Measurements from ENCODE around the gene ZNF217. TPM values are rescaled to one million over a fixed set of nuclear protein-coding genes. Genes with fewer than 3 reads are reported as not detected.

ZNF217 gene
- total and polyA plus RNA-seq, 2 donors (not counting 3 experiments of a cell fraction or from before 2014, with no cell fraction given): 5.8 to 31.7 TPM

DNA sequence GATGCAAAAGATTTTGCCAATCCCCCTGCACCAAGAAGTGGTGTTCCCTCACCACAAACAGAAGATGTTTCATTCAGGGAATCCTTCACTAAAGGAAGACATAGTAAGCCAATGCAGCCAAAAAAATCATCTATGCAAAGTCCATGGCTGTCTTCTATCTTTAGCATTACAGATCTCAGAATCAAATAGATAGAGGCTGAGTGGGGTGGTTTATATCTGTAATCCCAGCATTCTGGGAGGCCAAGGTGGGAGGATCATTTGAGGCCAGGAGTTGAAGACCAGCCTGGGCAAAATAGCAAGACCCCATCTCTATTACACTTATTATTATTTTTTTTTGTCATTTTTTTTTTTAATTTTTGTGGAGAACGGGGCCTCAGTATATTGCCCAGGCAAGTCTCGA, 32.9 kb upstream of the ZNF217 start:
- Histone ChIP-seq H3K36me3 (ENCODE audit: control insufficient read depth in 2 of 2, extremely low read depth in 1 of 2, insufficient read depth in 2 of 2, low read length in 2 of 2) (no peaks in the 10 kb centered on the region), H3K9me3 (replicated peaks; ENCODE audit: control insufficient read depth, insufficient read depth, low read length) (no peaks in the 10 kb centered on the region), H3K27ac (ENCODE audit: insufficient read depth, low read depth, low read length) (no peak overlapping the region), H3K4me1 (ENCODE audit: control insufficient read depth, extremely low read depth, insufficient read depth, low read length) (peaks cover 26% of the 10 kb centered on the region), H4K20me1 (replicated peaks; ENCODE audit: control insufficient read depth, extremely low read depth, insufficient read depth, low read length) (no peaks in the 10 kb centered on the region), H3K27me3 (ENCODE audit: control insufficient read depth in 2 of 2, insufficient read depth in 2 of 2, low read length in 2 of 2) (no peaks in the 10 kb centered on the region), H3K4me3 (replicated peaks in 1 of 3; ENCODE audit: insufficient read depth in 1 of 3, low read depth in 1 of 3, low read length in 3 of 3) (no peak overlapping the region), H3K9me1 (replicated peaks; ENCODE audit: control insufficient read depth, extremely low read depth, insufficient read depth, low read length) (no peaks in the 10 kb centered on the region), H3K9ac (replicated peaks; ENCODE audit: extremely low read depth, insufficient read depth, low read length) (no peak overlapping the region), H3K79me2 (ENCODE audit: control insufficient read depth, insufficient read depth, low read length) (no peaks in the 10 kb centered on the region), H3K4me2 (ENCODE audit: insufficient read depth, low read length) (no peak overlapping the region), H2AFZ (ENCODE audit: low read depth, low read length) (no peak overlapping the region)
- no peak for FAIRE-seq
- intact Hi-C loops (cut with micrococcal nuclease) (loop anchor here (10.0 kb wide), 1 partner anchor 1132 kb away; no protein-coding TSS in a partner anchor), dilution Hi-C loops (cut with MboI; ENCODE audit: extremely low pct_ligation_motif_present, low sequenced_read_pairs) (no loop called here)
- no peak for DNase-seq (ENCODE audit: low read depth, low spot score)
- CTCF ChIA-PET: no interaction called here
- TF ChIP-seq EZH2 (IDR thresholded peaks at IDR 0.05; ENCODE audit: borderline replicate concordance, low read depth, low read length, severe bottlenecking): no peak
- TF ChIP-seq GATA2 (IDR thresholded peaks at IDR 0.05; ENCODE audit: insufficient read depth, insufficient read length, low read depth, low read length): no peak
- TF ChIP-seq, protein P1, sequence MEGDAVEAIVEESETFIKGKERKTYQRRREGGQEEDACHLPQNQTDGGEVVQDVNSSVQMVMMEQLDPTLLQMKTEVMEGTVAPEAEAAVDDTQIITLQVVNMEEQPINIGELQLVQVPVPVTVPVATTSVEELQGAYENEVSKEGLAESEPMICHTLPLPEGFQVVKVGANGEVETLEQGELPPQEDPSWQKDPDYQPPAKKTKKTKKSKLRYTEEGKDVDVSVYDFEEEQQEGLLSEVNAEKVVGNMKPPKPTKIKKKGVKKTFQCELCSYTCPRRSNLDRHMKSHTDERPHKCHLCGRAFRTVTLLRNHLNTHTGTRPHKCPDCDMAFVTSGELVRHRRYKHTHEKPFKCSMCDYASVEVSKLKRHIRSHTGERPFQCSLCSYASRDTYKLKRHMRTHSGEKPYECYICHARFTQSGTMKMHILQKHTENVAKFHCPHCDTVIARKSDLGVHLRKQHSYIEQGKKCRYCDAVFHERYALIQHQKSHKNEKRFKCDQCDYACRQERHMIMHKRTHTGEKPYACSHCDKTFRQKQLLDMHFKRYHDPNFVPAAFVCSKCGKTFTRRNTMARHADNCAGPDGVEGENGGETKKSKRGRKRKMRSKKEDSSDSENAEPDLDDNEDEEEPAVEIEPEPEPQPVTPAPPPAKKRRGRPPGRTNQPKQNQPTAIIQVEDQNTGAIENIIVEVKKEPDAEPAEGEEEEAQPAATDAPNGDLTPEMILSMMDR (IDR thresholded peaks at IDR 0.05; ENCODE audit: extremely low read depth in 1 of 2, insufficient read depth in 1 of 2, low read depth in 1 of 2, low read length in 2 of 2): no peak
- TF ChIP-seq JUN (IDR thresholded peaks at IDR 0.05; ENCODE audit: borderline replicate concordance, insufficient read depth, insufficient read length, low read depth): no peak
- no peak for TF ChIP-seq MYC (IDR thresholded peaks at IDR 0.05; ENCODE audit: low read depth, low read length)
- no peak for TF ChIP-seq POLR2A (IDR thresholded peaks at IDR 0.05; ENCODE audit: low read depth, low read length)
- TF ChIP-seq, protein P2, sequence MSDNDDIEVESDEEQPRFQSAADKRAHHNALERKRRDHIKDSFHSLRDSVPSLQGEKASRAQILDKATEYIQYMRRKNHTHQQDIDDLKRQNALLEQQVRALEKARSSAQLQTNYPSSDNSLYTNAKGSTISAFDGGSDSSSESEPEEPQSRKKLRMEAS (IDR thresholded peaks at IDR 0.05; ENCODE audit: insufficient read depth, insufficient read length): no peak
- TF ChIP-seq POLR2AphosphoS5 (IDR thresholded peaks at IDR 0.05; ENCODE audit: insufficient read depth, low read depth, low read length): no peak
- TF ChIP-seq FOS (IDR thresholded peaks at IDR 0.05; ENCODE audit: borderline replicate concordance, insufficient read depth, low read length): no peak
- no TSS peak for BruUV-seq (replicated peaks)
- POLR2A ChIA-PET: no interaction called here

All from endothelial cell of umbilical vein (primary cell).